Measurements from ENCODE around the gene RPS19. TPM values are rescaled to one million over a fixed set of nuclear protein-coding genes. Genes with fewer than 3 reads are reported as not detected.
"Not testable (repeated sequence)": the region's sequence is repeated elsewhere in the genome, so short reads cannot be mapped to it uniquely, and the experiment has no call there.

RPS19 gene
- total RNA-seq, 4 donors from 2014 or later, result 595 to 1,336 (median 1,016) TPM

DNA sequence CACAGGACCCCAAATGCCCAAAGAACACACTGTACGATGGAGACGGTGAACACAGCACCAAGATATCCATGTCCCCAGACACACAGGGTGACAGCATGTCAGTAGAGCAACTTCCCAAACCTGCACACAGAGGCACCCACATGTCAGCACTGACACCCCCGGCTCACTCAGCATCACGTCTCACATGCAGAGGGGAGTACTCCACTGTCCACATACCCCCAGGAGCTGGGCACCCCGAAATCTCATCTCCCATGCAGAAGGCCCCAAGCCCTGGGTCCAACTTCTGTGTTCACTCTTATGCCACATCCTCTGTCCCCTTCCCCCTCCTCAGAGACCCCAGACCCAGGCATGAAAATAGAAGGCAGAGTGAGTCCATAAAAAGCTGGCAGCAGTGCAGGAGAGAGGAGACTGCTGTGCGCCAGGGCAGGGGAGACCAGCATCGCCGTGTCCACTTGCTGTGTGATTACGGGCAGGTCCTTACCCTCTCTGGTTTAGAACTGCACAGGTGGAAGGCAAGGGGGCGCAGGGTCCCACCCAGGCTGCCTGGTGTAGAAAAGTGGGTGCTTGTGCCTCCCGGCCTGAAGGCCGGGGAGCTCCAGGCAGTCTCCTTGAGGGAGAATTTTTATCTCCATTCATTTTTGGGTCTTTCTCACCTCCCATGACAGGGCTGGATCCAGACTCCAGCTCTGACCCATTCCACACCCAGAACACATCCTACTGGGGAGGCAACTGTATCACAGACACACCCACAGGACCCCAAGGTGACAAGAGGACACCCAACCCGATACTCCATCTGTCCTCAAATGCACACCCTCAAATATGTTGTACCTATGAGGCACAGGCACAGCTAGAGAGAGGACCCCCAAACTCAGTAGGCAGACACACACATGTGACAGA lies 51.2 kb downstream of the RPS19 start:
- no peak for DNase-seq
- H3K27me3 ChIP-seq, result peaks cover 50% of the 10 kb centered on the region
- intact Hi-C loops (cut with DNase I; ENCODE audit: low total_unique reads), result no loop called here
- H3K27ac ChIP-seq, result no peak overlapping the region
- no peak overlapping the region for H3K4me3 ChIP-seq
- no peaks in the 10 kb centered on the region for H3K9me3 ChIP-seq
- TF ChIP-seq EP300 (IDR thresholded peaks at IDR 0.05; ENCODE audit: low read depth) (no peak), POLR2A (IDR thresholded peaks at IDR 0.05) (no peak)
- peaks cover 0 to 6% (median 2%) of the 10 kb centered on the region in 4 donors for H3K36me3 ChIP-seq
- in situ Hi-C loops (cut with MboI; ENCODE audit: low pct_ligation_motif_present in 1 of 4, low pct_unique_long_range_greater_than_20kb in 1 of 4, low sequenced_read_pairs in 3 of 4), result no loop called here
- peaks cover 3 to 16% (median 12%) of the 10 kb centered on the region in 4 donors for H3K4me1 ChIP-seq
- 49 to 50% methylated on average over 2 to 13 of the region's 13 CpGs for WGBS, 2 donors (ENCODE audit: low coverage in 1 of 2)

DNA sequence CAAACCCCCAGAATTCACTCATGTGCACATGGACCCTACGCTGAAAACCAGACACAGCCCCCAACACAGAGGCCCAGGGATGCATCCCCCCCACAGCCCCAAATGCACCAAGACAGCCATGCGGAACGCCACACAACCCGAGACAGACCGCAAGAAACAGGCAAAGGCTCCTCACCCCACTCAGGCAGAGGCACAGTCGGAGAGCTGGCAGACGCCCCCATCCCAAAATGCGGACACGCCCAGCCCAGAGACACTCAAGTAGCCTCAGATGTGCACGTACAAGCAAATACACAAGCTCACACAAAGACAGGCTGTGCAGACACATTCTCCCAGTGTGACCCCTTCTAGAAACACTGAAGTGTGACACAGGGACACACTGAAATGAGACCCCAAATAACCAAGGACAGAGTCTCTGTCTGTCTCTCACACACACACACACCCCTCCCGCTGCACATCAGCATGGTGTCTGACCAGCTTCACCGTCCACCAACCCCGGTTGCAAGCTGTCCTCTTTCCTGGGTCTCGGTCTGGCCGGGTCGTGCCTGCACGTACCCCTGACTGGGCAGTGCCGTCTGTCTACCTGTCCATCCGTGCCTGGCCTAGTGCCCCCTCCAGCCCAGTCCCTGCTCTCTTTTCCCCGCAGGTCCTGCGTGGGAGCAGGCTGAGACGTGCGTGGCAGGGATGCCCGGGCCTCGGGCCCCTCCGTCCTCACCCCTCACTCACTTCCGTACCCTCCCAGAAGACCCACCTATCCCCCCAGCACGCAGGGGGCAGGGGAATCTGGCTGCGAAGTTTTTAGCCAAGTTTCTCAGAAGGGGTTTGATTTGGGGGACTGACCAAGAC lies 52.1 kb downstream of the RPS19 start:
- WGBS, 2 donors (ENCODE audit: low coverage in 1 of 2), result 15 to 17% methylated on average over 4 to 29 of the region's 29 CpGs
- no peak for DNase-seq
- H3K9me3 ChIP-seq, result no peaks in the 10 kb centered on the region
- intact Hi-C loops (cut with DNase I; ENCODE audit: low total_unique reads), result no loop called here
- in situ Hi-C loops (cut with MboI; ENCODE audit: low pct_ligation_motif_present in 1 of 4, low pct_unique_long_range_greater_than_20kb in 1 of 4, low sequenced_read_pairs in 3 of 4), result no loop called here
- H3K27ac ChIP-seq, result no peak overlapping the region
- H3K36me3 ChIP-seq, result no peaks in the 10 kb centered on the region
- H3K4me3 ChIP-seq, result no peak overlapping the region
- no peak for TF ChIP-seq POLR2AphosphoS5 (IDR thresholded peaks at IDR 0.05)
- TF ChIP-seq, protein P1, sequence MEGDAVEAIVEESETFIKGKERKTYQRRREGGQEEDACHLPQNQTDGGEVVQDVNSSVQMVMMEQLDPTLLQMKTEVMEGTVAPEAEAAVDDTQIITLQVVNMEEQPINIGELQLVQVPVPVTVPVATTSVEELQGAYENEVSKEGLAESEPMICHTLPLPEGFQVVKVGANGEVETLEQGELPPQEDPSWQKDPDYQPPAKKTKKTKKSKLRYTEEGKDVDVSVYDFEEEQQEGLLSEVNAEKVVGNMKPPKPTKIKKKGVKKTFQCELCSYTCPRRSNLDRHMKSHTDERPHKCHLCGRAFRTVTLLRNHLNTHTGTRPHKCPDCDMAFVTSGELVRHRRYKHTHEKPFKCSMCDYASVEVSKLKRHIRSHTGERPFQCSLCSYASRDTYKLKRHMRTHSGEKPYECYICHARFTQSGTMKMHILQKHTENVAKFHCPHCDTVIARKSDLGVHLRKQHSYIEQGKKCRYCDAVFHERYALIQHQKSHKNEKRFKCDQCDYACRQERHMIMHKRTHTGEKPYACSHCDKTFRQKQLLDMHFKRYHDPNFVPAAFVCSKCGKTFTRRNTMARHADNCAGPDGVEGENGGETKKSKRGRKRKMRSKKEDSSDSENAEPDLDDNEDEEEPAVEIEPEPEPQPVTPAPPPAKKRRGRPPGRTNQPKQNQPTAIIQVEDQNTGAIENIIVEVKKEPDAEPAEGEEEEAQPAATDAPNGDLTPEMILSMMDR (IDR thresholded peaks at IDR 0.05), result no peak
- no peak for TF ChIP-seq POLR2A (IDR thresholded peaks at IDR 0.05)
- no peak for TF ChIP-seq EP300 (IDR thresholded peaks at IDR 0.05; ENCODE audit: low read depth)
- H3K27me3 ChIP-seq, result peaks cover 58% of the 10 kb centered on the region
- peaks cover 3 to 16% (median 12%) of the 10 kb centered on the region in 4 donors for H3K4me1 ChIP-seq

DNA sequence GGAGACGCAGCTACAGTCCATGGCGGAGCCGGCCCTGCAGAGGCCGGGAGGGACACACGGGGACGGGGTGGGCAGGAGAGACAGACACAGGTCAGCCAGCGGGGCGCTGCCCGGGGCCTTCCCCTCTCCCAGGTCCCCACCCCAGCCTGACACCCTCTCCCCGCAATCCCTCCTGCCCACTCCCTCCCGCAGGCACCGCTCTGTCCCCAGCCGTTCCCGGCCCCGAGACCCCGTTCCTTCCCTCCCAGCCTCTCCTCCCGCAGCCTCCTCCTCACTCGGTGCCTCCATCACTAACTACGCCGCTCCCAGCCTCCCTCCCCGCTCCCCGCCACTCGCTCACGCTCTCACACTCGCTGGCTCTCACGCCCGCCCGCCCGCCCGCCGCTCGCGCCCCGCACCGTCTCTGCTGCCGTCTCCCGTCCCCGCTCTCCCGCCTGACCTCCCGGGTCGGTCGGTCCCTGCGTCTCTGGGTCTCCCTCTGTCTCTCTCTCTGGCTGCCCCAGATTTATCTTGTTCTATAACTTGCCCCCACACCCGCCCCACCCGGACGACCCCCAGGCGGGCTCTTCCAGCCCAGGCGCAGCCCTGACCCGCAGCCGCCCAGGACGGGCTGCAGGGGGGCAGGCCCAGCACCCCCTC lies 53.0 kb downstream of the RPS19 start:
- Histone ChIP-seq H3K27ac (no peak overlapping the region), H3K36me3 (no peaks in the 10 kb centered on the region), H3K4me3 (no peak overlapping the region), H3K4me1 (peaks cover 3 to 16% (median 12%) of the 10 kb centered on the region in 4 donors), H3K9me3 (no peaks in the 10 kb centered on the region), H3K27me3 (peaks cover 67% of the 10 kb centered on the region)
- intact Hi-C loops (cut with DNase I; ENCODE audit: low total_unique reads), result no loop called here
- TF ChIP-seq POLR2A (IDR thresholded peaks at IDR 0.05), result no peak
- TF ChIP-seq EP300 (IDR thresholded peaks at IDR 0.05; ENCODE audit: low read depth), result no peak
- TF ChIP-seq POLR2AphosphoS5 (IDR thresholded peaks at IDR 0.05), result no peak
- TF ChIP-seq, protein P1 (IDR thresholded peaks at IDR 0.05), result no peak
- WGBS, 2 donors (ENCODE audit: low coverage in 1 of 2), result 0 to 2% methylated on average over 2 to 46 of the region's 51 CpGs
- in situ Hi-C loops (cut with MboI; ENCODE audit: low pct_ligation_motif_present in 1 of 4, low pct_unique_long_range_greater_than_20kb in 1 of 4, low sequenced_read_pairs in 3 of 4), result no loop called here
- no peak for DNase-seq

DNA sequence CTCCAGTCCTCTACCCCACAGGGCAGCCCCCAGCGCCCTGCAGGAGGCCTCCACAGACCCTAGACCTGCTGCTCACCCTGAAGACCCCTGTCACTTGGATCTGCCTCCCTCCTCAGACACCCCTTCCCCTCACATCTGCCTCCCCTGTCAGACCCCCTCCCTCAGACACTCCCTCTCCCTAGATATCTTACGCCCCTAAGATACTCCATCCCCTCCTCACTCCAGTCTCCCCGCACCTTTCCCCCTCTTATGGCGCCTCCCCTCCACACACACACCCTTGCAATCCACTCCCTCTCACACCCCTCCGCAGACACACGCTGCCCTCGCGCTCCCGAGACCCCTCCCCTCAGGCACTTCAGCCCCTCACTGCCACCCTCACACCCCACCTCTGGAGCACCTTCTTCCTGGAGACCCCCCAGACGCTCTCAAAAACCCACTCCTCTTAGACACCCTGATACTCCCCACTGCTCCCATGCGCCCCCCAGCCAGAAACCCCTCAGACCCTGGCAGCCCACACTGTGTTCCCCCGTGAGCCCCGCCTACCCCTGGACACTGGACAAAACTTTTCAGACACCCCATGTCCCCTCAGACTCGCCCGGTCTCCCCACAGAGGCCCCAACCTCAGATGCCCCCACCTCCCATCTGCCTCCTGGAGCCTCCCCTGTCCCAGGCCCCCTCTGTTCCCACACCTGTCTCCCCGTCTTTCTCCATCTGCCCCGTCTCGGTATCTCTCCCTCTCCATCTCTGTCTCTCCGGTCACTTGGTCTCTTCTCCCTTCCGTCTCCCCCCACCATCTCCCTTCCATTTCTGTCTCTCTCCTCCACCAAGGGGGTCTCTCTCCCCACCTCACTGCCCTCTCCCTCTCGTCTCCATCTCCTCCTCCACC lies 53.7 kb downstream of the RPS19 start:
- WGBS, 2 donors (ENCODE audit: low coverage in 1 of 2), result 9 to 13% methylated on average over 12 to 21 of the region's 21 CpGs
- in situ Hi-C loops (cut with MboI; ENCODE audit: low pct_ligation_motif_present in 1 of 4, low pct_unique_long_range_greater_than_20kb in 1 of 4, low sequenced_read_pairs in 3 of 4) (no loop called here), intact Hi-C loops (cut with DNase I; ENCODE audit: low total_unique reads) (no loop called here)
- peaks cover 3 to 16% (median 12%) of the 10 kb centered on the region in 4 donors for H3K4me1 ChIP-seq
- no peaks in the 10 kb centered on the region for H3K36me3 ChIP-seq
- H3K27ac ChIP-seq, result no peak overlapping the region
- H3K9me3 ChIP-seq, result no peaks in the 10 kb centered on the region
- no peak for DNase-seq
- H3K27me3 ChIP-seq, result peaks cover 67% of the 10 kb centered on the region
- TF ChIP-seq POLR2A (IDR thresholded peaks at IDR 0.05), result no peak
- TF ChIP-seq, protein P1 (IDR thresholded peaks at IDR 0.05), result no peak
- TF ChIP-seq EP300 (IDR thresholded peaks at IDR 0.05; ENCODE audit: low read depth), result no peak
- TF ChIP-seq POLR2AphosphoS5 (IDR thresholded peaks at IDR 0.05), result no peak
- no peak overlapping the region for H3K4me3 ChIP-seq

DNA sequence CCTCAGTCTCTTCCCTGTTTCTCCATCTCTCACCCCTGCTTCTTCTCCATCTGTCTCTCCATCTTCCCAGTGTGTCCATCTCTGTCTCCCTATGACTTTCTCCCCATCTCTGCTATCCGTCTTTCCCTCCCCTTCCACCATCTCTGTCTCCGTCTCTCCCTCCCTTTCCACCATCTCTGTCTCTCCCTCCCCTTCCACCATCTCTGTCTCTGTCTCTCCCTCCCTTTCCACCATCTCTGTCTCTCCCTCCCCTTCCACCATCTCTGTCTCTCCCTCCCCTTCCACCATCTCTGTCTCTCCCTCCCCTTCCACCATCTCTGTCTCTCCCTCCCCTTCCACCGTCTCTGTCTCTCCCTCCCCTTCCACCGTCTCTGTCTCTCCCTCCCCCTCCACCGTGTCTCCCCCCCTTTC lies 54.4 kb downstream of the RPS19 start:
- H3K9me3 ChIP-seq; intact Hi-C loops (cut with DNase I; ENCODE audit: low total_unique reads); H3K27ac ChIP-seq; in situ Hi-C loops (cut with MboI; ENCODE audit: low pct_ligation_motif_present in 1 of 4, low pct_unique_long_range_greater_than_20kb in 1 of 4, low sequenced_read_pairs in 3 of 4); H3K36me3 ChIP-seq; DNase-seq; H3K4me3 ChIP-seq: not testable (repeated sequence)
- WGBS, 2 donors (ENCODE audit: low coverage in 1 of 2), result 0 to 3% methylated on average over 2 of the region's 5 CpGs
- Histone ChIP-seq H3K4me1 (peaks cover 3 to 16% (median 12%) of the 10 kb centered on the region in 4 donors), H3K27me3 (peaks cover 67% of the 10 kb centered on the region)
